Measurements from ENCODE around the gene IRF7.

- TF ChIP-seq TAF1 (IDR thresholded peaks at IDR 0.05; ENCODE audit: low read depth, low read length) (no peak), POLR2AphosphoS5 (IDR thresholded peaks at IDR 0.05; ENCODE audit: low read depth, low read length) (no peak)
Measured at GRCh38 chr11:563066-563811, 52.5 kb downstream of the IRF7 start.

Data from GM12891 (cell line).